OCI-LY1 (cell line): ENCODE measurements around the gene TMCC2.

ENCODE experiments used
- CTCF ChIP-seq: fragments of 200-600 bp; sonication (generic), shearing (Covaris generic); IDR thresholded peaks from 2 replicates; pipeline ENCODE4 v1.5.1; 2017; ENCODE audit warnings: mild to moderate bottlenecking, antibody characterized with exemption, low read length, moderate library complexity, mixed read lengths
- EZH2 ChIP-seq: fragments of 200-600 bp; sonication (generic), shearing (Covaris generic); IDR thresholded peaks from 2 replicates; pipeline ENCODE4 v1.8.0; 2017; ENCODE audit warnings: borderline replicate concordance, mixed run types, mild to moderate bottlenecking, antibody characterized with exemption, low read length, moderate library complexity, mixed read lengths

- TF ChIP-seq CTCF (no peak), EZH2 (no peak)
These were observed 21.9 kb downstream of the TMCC2 start for GRCh38 chr1:205249651-205250050.
